Ectodermal cell (in vitro differentiated cells): ENCODE measurements around the gene HBM.

Experiments used
- H3K27ac ChIP-seq: 2 replicates; pipeline ENCODE4 v1.7.0; 2013; ENCODE audit warnings: mild to moderate bottlenecking, low read depth, low read length; ENCODE audit not compliant: insufficient read depth, poor library complexity, severe bottlenecking
- H3K27me3 ChIP-seq: 2 replicates; pipeline ENCODE4 v1.7.0; 2013; ENCODE audit warnings: mild to moderate bottlenecking, low read length; ENCODE audit not compliant: insufficient read depth, control insufficient read depth, poor library complexity, severe bottlenecking
- H3K36me3 ChIP-seq: one replicate; pipeline ENCODE4 v1.7.0; 2013; ENCODE audit warnings: low read length; ENCODE audit not compliant: control insufficient read depth, insufficient read depth
- H3K4me1 ChIP-seq: one replicate; pipeline ENCODE4 v1.7.0; 2013; ENCODE audit warnings: low read length; ENCODE audit not compliant: control insufficient read depth, insufficient read depth
- H3K4me3 ChIP-seq: 2 replicates; pipeline ENCODE4 v1.7.0; 2013; ENCODE audit warnings: low read depth, low read length, control low read depth; ENCODE audit not compliant: insufficient read depth
- H3K9me3 ChIP-seq: 2 replicates; pipeline ENCODE4 v1.7.0; 2013; ENCODE audit warnings: mild to moderate bottlenecking, low read length, moderate library complexity; ENCODE audit not compliant: control insufficient read depth
- WGBS, 2 experiments: methylation state at CpG; one replicate each; pipeline ENCODE4 v1.1.7; 2013; ENCODE audit warnings: missing lambda C conversion rate in 2 of 2; 5-methylcytosine and 5-hydroxymethylcytosine counted together

HBM gene

DNA sequence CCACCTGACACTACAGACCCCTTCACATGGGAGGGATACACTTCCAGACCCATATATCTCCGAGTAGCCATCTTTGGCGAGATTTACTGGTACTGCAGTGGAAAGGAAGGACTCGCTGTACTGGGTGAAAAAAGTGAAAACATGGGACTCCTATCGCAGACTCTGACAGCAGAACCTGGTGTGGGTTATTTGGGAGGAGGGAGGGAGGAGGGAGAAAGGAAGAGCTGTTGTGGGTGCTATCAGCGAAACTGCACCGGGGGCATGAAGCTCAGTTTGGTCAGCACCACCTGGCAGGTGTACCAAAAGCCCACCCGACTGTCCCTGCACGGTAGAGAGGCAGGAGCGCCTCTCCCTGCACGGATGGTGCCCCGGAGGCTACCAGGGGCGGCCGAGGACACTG is 19.4 kb downstream of the HBM start:
- Histone ChIP-seq H3K27me3 (peaks cover 13% of the 10 kb centered on the region), H3K36me3 (peaks cover 29% of the 10 kb centered on the region), H3K4me1 (no peaks in the 10 kb centered on the region), H3K9me3 (no peaks in the 10 kb centered on the region), H3K27ac (no peak overlapping the region), H3K4me3 (no peak overlapping the region)
- WGBS, 2 experiments, result 95 to 96% methylated on average over 13 of the region's 13 CpGs

- no peaks in the 10 kb centered on the region for H3K4me1 ChIP-seq
- WGBS, 2 experiments, result 89 to 93% methylated on average over 5 to 7 of the region's 11 CpGs
- peaks cover 8% of the 10 kb centered on the region for H3K27me3 ChIP-seq
- peaks cover 34% of the 10 kb centered on the region for H3K36me3 ChIP-seq
- no peak overlapping the region for H3K4me3 ChIP-seq
- H3K9me3 ChIP-seq, result no peaks in the 10 kb centered on the region
- H3K27ac ChIP-seq, result no peak overlapping the region
Observed at GRCh38 chr16:185691-186090, 19.9 kb downstream of the HBM start.

GRCh38 chr16:187330-187729 is 21.6 kb downstream of the HBM start:
- H3K27ac ChIP-seq, result no peak overlapping the region
- no peak overlapping the region for H3K4me3 ChIP-seq
- H3K4me1 ChIP-seq, result no peaks in the 10 kb centered on the region
- peaks cover 48% of the 10 kb centered on the region for H3K36me3 ChIP-seq
- 97 to 98% methylated on average over 8 of the region's 8 CpGs for WGBS, 2 experiments
- no peaks in the 10 kb centered on the region for H3K27me3 ChIP-seq
- no peaks in the 10 kb centered on the region for H3K9me3 ChIP-seq

DNA sequence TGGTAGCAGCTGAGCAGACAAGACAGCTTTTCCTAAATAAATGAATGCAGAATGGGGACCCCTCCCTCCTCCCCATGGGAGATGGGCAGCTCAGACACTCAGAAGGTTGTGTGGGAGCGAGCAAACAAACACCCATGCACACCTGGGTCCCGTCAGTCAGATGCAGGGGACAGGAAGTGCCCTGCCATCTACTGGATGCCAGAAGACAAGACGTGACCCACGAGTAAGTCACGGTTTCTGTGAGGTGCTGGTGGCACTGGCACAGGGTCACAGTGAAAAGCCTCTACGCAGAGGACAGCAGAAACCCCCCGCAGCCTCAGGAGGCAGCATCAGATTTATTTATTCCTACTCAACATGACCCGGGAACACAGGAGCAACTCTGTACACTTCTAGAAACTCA is 22.9 kb downstream of the HBM start:
- WGBS, 2 experiments, result 90 to 91% methylated on average over 8 of the region's 8 CpGs
- Histone ChIP-seq H3K27ac (no peak overlapping the region), H3K36me3 (peaks cover 54% of the 10 kb centered on the region), H3K27me3 (no peaks in the 10 kb centered on the region), H3K4me1 (no peaks in the 10 kb centered on the region), H3K9me3 (no peaks in the 10 kb centered on the region), H3K4me3 (no peak overlapping the region)

DNA sequence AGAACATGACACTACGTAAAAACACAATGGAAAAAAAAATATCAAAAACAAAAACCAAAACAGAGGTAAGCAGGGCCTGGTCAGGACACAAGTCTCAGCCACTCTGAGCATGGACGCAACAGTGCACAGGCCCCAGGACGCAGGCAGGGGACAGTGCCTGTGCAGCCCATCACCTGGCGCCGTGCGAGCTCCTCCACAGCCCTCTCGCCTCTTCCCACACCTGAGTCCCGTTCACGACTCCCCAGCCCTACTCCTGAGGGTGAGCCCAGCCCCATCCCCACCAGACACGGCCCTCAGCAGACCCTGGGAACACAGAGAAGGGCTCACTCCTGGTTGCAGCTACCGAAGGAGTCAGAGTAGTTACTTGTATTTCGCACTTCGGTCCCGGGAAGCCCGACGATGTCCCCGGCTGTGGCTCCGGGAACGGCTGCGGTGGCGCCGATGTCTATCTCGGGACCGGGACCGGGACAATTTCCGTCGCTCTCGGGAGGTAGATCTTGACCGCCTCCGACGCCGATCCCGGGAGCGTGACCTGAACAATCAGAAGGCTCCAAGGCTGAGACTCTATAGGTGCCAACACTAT is 23.9 kb downstream of the HBM start:
- Histone ChIP-seq H3K27me3 (no peaks in the 10 kb centered on the region), H3K27ac (no peak overlapping the region), H3K36me3 (peaks cover 54% of the 10 kb centered on the region), H3K9me3 (no peaks in the 10 kb centered on the region), H3K4me1 (no peaks in the 10 kb centered on the region), H3K4me3 (no peak overlapping the region)
- WGBS, 2 experiments, result 95 to 96% methylated on average over 34 of the region's 34 CpGs

DNA sequence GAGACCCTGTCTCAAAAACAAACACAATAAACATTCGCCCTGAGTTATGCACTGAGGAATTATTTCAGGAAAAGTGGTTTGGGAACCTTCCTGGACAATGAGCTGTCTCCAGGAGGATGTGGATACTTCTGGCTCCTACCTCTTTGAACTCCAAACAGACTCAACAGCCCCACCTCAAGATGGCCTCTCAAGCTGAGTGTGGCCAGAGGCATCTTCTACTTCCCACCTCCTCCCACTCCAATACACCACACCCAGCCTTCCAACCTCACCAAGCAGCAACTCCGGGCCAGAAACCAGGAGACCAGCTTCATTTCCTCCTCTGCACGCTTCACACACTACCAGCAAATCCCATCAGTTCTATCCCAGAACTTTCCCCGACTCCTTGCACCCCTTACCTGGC is 26.1 kb downstream of the HBM start:
- Histone ChIP-seq H3K4me3 (no peak overlapping the region), H3K9me3 (no peaks in the 10 kb centered on the region), H3K27ac (no peak overlapping the region), H3K4me1 (no peaks in the 10 kb centered on the region), H3K36me3 (peaks cover 61% of the 10 kb centered on the region), H3K27me3 (no peaks in the 10 kb centered on the region)
- WGBS, 2 experiments, result 94 to 96% methylated on average over 4 of the region's 4 CpGs

GRCh38 chr16:192686-193085 is 26.9 kb downstream of the HBM start:
- Histone ChIP-seq H3K36me3 (peaks cover 63% of the 10 kb centered on the region), H3K9me3 (no peaks in the 10 kb centered on the region), H3K27ac (no peak overlapping the region), H3K4me3 (no peak overlapping the region), H3K27me3 (no peaks in the 10 kb centered on the region), H3K4me1 (no peaks in the 10 kb centered on the region)
- WGBS, 2 experiments, result 94 to 96% methylated on average over 9 to 11 of the region's 11 CpGs

DNA sequence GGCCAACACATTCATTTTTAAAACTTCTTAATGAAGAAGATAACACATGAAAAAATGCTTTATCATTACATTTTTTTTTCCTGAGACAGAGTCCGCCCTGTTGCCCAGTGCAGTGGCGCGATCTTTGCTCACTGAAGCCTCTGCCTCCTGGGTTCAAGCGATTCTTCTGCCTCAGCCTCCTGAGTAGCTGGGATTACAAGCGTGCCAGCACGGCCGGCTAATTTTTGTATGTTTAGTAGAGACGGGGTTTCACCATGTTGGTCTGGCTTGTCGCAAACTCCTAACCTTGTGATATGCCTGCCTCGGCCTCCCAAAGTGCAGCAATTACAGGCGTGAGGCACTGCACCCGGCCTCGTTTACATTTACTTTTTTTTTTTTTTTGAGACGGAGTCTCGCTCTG is 27.7 kb downstream of the HBM start:
- whole genome bisulfite sequencing, 2 experiments, result 94 to 95% methylated on average over 15 of the region's 15 CpGs
- H3K27me3 ChIP-seq, result no peaks in the 10 kb centered on the region
- H3K36me3 ChIP-seq, result peaks cover 67% of the 10 kb centered on the region
- no peaks in the 10 kb centered on the region for H3K9me3 ChIP-seq
- no peak overlapping the region for H3K4me3 ChIP-seq
- H3K27ac ChIP-seq, result no peak overlapping the region
- H3K4me1 ChIP-seq, result no peaks in the 10 kb centered on the region

- H3K4me1 ChIP-seq, result no peaks in the 10 kb centered on the region
- peaks cover 65% of the 10 kb centered on the region for H3K36me3 ChIP-seq
- no peaks in the 10 kb centered on the region for H3K27me3 ChIP-seq
- H3K4me3 ChIP-seq, result no peak overlapping the region
- H3K27ac ChIP-seq, result no peak overlapping the region
- H3K9me3 ChIP-seq, result no peaks in the 10 kb centered on the region
- WGBS, 2 experiments, result 93 to 94% methylated on average over 6 of the region's 6 CpGs
Observed at GRCh38 chr16:194516-194915, 28.7 kb downstream of the HBM start.

- 94 to 95% methylated on average over 5 of the region's 5 CpGs for WGBS, 2 experiments
- Histone ChIP-seq H3K27ac (no peak overlapping the region), H3K4me1 (no peaks in the 10 kb centered on the region), H3K9me3 (no peaks in the 10 kb centered on the region), H3K27me3 (no peaks in the 10 kb centered on the region), H3K4me3 (no peak overlapping the region), H3K36me3 (peaks cover 69% of the 10 kb centered on the region)
Observed at GRCh38 chr16:200388-200787, 34.6 kb downstream of the HBM start.

- H3K36me3 ChIP-seq, result peaks cover 78% of the 10 kb centered on the region
Observed at GRCh38 chr16:203246-203645, 37.5 kb downstream of the HBM start.

More at GRCh38 chr16:203246-203645, 37.5 kb downstream of the HBM start:
- Histone ChIP-seq H3K9me3 (no peaks in the 10 kb centered on the region), H3K4me3 (no peak overlapping the region), H3K27me3 (no peaks in the 10 kb centered on the region), H3K27ac (no peak overlapping the region), H3K4me1 (no peaks in the 10 kb centered on the region)
- WGBS, 2 experiments, result 93% methylated on average over 4 of the region's 4 CpGs
